ENCODE data around the gene RGS7BP.
"Not testable (repeated sequence)": the region's sequence is repeated elsewhere in the genome, so short reads cannot be mapped to it uniquely, and the experiment has no call there.

RGS7BP gene

DNA sequence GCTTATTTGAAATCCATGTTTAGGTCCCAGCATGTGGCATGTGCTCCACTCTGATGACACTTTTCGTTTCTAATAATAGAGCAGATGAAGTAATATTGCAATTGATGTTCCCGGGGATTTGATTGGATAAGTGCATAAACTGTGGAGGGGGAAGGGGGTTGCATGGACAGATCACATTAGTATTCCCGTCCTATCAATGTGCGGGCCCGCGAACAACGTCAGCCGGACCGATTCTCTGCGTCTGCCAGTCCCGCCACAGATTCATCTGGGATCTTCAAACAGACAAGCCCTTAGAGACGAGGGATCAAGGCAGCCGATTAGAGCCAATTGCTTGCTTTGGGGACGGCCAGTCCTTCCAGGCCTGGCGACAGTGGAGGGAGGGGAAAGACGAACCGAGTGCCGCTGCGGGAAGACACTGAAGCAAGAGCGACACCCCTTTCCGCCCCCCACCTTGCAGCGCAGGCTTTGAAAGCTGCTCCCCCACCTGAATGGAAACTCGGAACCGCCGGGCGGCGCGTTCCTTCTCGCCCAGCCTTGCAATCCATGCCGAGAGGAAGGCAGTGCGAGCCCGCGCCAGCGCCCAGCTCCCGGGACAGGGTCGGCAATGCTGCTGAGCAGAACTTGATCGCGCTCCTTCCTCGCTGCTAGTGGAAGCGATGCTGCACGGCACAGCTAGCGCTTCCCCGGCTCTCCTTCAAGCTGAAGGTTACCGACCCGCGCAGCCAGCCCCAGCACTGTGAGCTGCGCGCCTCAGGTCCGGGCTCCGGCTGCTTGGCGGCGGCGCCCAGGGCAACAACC, at the start of gene RGS7BP:
Gene RGS7BP (plus strand): TSS at position 247 of the 798 bp plus-strand sequence. CDS start 610 bp downstream, outside the sequence.
- no peak for DNase-seq

DNA sequence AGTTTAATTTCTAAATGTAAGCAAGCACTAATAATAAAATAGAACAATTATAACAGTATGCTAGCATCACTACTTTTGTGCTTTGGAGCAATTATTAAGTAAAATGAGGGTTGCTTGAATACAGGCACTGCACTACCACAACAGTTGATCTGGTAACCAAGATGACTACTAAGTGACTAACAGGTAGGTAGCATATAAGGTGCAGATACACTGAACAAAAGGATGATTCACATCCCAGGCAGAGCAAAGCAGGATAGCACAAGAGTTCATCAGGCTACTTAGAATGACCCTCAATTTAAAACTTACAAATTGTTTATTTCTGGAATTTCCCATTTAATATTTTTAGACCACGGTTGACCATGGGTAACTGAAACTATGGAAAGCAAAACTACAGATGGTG, 48.0 kb upstream of the RGS7BP start:
- no peak for DNase-seq

- DNase-seq, result no peak
Observed at GRCh38 chr5:64458948-64459347, 46.9 kb upstream of the RGS7BP start.

DNA sequence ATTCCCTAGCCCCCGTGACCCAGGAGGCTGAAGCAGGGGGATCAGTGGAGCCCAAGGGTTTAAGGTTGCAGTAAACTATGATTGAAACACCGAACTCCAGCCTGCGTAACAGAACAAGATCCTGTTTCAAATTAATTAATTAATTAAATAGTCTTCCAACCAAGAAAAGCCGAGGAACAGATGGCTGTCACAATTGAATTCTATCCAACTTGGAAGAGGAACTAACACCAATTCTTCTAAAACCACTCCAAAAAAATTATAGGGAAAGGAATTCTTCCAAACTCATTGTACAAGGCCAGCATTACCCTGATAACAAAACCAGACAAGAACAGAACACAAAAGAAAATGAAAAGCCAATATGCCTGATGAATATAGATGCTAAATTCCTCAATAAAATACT, 43.4 kb upstream of the RGS7BP start:
- DNase-seq, result no peak

DNA sequence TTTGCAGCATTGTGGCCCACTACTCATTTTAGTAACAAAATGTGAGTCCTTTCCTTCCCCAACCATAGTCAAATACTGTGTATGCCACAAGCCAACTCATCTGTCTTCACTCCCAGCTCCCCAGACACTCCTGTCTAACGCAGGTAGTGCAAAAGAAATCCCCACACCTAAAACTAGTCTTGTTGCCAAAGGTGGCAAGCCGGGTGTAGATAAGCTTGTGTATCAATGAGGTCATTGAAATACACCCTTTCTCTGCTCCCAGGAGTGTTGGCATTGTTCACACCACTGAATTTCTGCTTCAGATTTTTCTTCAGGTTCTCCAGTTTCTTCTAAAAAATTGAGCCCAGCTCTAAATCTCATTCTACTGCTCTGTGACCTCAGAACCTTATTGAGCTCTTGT, 19.7 kb upstream of the RGS7BP start:
- no peak for DNase-seq

DNA sequence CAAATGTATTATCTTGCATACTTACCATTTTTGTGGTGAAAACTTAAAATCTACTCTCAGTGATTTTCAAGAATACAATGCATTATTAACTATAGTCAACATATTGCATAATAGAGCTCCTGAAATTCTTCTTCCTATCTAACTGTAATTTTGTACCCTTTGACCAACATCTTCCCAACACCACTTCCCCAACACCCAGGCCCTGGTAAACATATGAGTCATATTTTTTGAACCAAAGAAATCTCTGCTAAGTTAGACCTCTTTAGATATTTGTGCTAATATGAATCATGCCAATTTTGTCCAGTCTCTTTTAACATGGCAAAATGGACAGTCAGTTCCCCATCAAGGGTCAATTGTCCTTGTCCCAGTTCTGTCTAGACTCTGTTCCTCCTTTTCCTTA, 18.5 kb upstream of the RGS7BP start:
- no peak for DNase-seq

DNA sequence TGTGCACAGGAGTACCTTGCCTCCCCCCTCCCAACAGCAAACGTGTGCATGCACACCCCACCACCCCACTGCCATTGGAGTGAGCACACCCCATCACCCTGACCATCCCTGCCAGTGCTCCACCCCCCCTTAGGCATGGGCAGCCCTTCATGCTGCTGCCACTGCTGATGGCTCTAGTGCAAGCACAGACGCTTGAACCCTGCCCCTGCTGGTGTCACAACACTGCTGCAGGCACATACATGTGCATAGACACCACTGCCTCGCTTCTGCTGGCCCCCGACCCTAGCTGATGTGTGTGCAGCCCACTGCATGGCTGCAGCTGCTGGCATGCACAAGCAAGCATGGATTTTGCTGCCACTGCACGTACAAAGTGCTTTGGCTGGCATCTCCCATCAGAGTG, 16.0 kb upstream of the RGS7BP start:
- no peak for DNase-seq

GRCh38 chr5:64497386-64497785, 8.4 kb upstream of the RGS7BP start:
- no peak for DNase-seq

DNA sequence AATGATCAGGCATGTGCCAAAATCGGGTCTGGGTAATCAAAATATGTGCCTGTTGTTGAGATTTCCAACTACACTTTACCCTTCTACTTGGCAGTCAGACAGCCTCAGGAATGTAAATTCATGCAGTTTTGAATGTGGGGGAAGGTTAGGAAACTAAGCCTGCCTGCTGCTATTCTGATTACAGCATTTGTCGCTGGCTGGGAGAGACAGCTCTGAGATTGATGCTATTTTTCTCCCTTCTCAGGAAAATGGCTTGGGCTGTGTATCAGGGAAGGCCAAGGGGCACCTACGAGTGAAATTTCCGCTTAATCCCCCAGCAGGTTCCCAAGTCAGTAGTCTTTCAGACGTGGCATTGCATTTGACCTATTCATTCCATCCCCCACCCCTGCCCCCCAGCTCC, 3.6 kb upstream of the RGS7BP start:
- DNase-seq, result no peak

DNA sequence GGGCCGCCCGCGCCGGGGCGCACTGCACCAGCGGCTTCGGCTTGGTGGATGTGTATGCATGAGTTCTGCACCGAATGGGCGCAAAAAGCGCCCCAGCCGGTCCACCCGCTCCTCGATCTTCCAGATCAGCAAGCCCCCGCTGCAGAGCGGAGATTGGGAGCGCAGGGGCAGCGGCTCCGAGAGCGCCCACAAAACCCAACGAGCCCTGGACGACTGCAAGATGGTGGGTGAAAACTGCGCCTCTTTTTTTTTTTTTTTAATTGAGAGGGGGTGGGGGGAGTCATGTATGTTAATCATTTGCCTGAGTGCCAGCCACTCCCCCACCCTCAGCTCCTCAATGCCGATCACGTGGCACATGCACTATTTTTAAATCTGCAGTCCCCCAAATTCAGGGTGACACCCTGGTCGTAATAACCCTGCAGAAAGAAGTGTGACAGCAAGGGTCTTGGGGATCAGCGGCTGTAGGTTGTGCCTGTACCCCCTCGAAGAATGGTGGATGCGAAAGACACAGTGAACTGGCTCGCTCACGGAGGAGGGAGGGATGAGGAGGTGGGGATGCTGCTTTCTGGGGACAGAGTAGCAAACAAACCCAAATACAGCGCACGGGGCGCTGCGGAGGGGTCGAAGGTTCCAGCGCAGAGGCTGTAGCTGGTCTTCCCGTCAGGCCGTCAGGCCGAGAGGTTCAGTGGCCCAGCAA, 900 bp downstream of the RGS7BP start:
- DNase-seq, result no peak

DNA sequence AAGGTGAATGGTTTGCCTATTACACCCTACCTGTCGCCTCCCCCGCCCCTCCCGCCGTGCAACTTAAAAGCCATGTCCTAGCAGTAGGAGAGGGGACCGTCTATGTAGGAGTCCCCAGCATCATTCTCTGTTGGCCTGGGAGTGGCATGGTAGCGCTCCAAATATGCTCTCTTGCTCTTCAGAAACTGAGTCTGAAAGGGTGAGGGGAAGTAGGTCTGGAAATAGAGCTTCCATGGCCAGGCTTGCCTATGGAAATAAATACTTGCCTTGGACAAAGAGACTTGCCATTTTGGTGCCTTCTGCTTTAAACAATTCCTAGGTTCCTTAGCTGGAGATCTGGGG, 1.4 kb downstream of the RGS7BP start:
- no peak for DNase-seq

DNA sequence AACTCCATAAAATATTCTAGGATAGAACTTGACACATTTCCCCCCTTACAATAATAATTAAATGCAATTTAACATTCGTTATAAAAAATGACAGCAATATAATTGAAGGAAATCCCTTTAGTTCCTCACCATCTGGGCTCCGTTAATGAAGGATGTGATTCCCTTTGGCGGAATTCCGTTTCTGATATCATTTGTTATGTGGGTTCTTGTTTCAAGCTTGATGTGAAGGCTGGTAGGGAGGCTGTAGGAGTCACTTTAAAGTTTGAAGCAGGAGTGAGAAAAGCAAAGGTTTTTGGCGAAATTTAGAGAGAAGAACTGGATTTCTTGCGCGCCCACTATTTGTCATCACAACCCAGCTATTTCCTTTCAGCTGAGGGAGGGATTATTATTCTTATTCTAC, 4.0 kb downstream of the RGS7BP start:
- no peak for DNase-seq

DNA sequence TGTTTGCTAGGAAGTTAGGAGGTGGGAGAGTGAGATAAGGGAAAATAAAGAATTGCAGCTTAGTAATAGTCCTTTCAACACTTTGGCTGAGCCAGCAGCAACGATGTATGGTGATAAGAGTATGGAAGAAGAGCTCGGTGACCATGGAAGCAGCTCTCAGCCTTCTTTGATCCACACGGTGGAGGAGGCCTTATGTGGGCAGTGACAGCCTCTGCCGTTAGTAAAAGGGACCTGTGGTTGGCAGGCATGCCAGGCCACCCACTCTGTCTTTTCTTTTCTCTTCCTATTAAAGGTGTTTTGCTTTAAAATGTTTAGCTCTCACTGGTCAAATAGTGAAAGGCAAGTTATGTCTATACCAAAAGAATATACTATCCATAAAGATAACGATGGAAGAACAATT, 7.7 kb downstream of the RGS7BP start:
- no peak for DNase-seq

GRCh38 chr5:64514612-64515011, 8.8 kb downstream of the RGS7BP start:
- DNase-seq, result no peak

GRCh38 chr5:64516216-64516615, 10.4 kb downstream of the RGS7BP start:
- DNase-seq, result no peak

GRCh38 chr5:64518793-64519192, 13.0 kb downstream of the RGS7BP start:
- no peak for DNase-seq

GRCh38 chr5:64519263-64519662, 13.4 kb downstream of the RGS7BP start:
- DNase-seq, result no peak

- no peak for DNase-seq
Observed at GRCh38 chr5:64526734-64527439, 21.1 kb downstream of the RGS7BP start.

DNA sequence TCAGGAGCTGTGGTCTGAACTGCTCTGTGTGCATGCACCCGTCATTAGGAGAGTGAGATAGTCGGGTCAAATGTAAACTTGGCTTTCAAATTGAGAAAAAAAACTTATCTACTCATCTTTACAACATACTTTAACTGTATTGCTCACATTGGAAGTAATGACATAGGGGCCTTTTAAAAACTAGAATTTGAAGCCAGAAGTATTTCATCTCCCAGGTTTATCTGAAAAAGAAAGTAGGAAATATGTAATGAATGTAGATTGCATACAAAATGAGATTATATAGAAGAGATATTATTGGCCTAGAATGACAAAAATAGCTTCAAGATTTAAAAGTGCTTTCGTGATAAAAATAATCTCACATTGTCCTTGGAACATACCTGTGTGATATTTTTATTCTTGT, 24.3 kb downstream of the RGS7BP start:
- no peak for DNase-seq

- no peak for DNase-seq
Observed at GRCh38 chr5:64532212-64532611, 26.4 kb downstream of the RGS7BP start.

- no peak for DNase-seq
Observed at GRCh38 chr5:64532657-64533056, 26.8 kb downstream of the RGS7BP start.

DNA sequence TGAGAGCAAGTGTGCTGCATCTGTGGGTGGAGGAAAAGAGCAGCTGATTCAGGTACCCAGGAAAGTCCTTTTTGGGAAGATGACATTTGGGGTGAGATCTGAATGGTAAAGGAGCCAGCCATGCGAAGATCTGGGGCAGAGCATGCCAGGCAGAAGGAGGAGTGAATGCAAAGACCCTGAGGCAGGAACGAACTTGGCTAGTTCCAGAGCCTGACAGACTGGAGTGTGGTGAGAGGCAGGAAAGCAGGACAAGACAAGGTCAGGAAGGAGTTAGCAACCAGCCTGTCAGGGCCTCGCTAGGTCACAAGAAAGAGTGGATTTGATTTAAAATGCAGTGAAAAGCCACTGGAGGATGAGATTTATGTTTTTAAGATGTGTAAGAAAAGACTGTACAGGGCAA, 28.2 kb downstream of the RGS7BP start:
- no peak for DNase-seq

- DNase-seq, result no peak
Observed at GRCh38 chr5:64557911-64558310, 52.1 kb downstream of the RGS7BP start.

- DNase-seq, result not testable (repeated sequence)
Observed at GRCh38 chr5:64558641-64559040, 52.8 kb downstream of the RGS7BP start.

Measured in stimulated activated naive CD4-positive, alpha-beta T cell treated with Interleukin-2 at 50 U/mL for 16 hours (primary cell).